Activated CD8-positive, alpha-beta T cell treated with anti-CD3 and anti-CD28 coated beads for 36 hours (primary cell): ENCODE measurements around the gene POLA1. TPM values are rescaled to one million over a fixed set of nuclear protein-coding genes. Genes with fewer than 3 reads are reported as not detected.
A peak's percentile ranks its signal among the peaks of the same experiment; 100 is the strongest.

ENCODE experiments used
- ATAC-seq: fragments of 200-7000 bp; cut with Tn5 transposase; one replicate; pipeline ENCODE4 v1.10.0; 2021; ENCODE audit warnings: mild to moderate bottlenecking, moderate library complexity
- CTCF ChIA-PET: fragments of 350-600 bp; sonication (Branson Sonifier 250); formaldehyde crosslinking; loops from one replicate; lab custom pipeline; 2021; ENCODE audit warnings: antibody characterized with exemption; lab: Charles Lee
- POLR2A ChIA-PET: fragments of 350-600 bp; sonication (Branson Sonifier 250); formaldehyde crosslinking; loops from one replicate; lab custom pipeline; 2021; ENCODE audit warnings: antibody characterized with exemption; lab: Charles Lee
- DNase-seq: peaks from one replicate; pipeline ENCODE4 v3.0.0-alpha.2; 2020
- H3K27ac Mint-ChIP-seq: one replicate; pipeline ENCODE4 v1.8.0; 2021; ENCODE audit warnings: mild to moderate bottlenecking, mixed read lengths
- H3K27me3 Mint-ChIP-seq: one replicate; pipeline ENCODE4 v1.8.0; 2021; ENCODE audit warnings: mixed read lengths
- H3K36me3 Mint-ChIP-seq: one replicate; pipeline ENCODE4 v1.8.0; 2021; ENCODE audit warnings: low read depth, mixed read lengths
- H3K4me1 Mint-ChIP-seq: one replicate; pipeline ENCODE4 v1.8.0; 2021; ENCODE audit warnings: low read depth, mixed read lengths
- H3K4me3 Mint-ChIP-seq: one replicate; pipeline ENCODE4 v1.8.0; 2021; ENCODE audit warnings: mild to moderate bottlenecking, moderate library complexity, mixed read lengths
- H3K9me3 Mint-ChIP-seq: one replicate; pipeline ENCODE4 v1.8.0; 2021; ENCODE audit warnings: mixed read lengths
- CTCF ChIP-seq: fragments of 200-600 bp; IDR thresholded peaks from one replicate; pipeline ENCODE4 v1.8.0; 2022; ENCODE audit warnings: antibody characterized with exemption, mild to moderate bottlenecking
- intact Hi-C: fragments of 100-400 bp; cut with micrococcal nuclease; formaldehyde crosslinking; loops from one replicate; pipeline ENCODE4 v1.10.0; 2022
- total RNA-seq, 2 experiments: library from RNA; stranded (reverse); gene quantifications; one replicate each; pipeline ENCODE4 v1.2.3, GENCODE V29; 2021

Gene POLA1
- total RNA-seq, 2 experiments from 2014 or later = 41.4 to 42.9 TPM

GRCh38 chrX:25004485-25005032 lies 310.8 kb downstream of the POLA1 start:
- Mint-ChIP-seq H3K27me3 (peaks cover 48% of the 10 kb centered on the region), H3K9me3 (no peaks in the 10 kb centered on the region), H3K27ac (no peak overlapping the region), H3K4me3 (no peak overlapping the region), H3K4me1 (peaks cover 12% of the 10 kb centered on the region), H3K36me3 (no peaks in the 10 kb centered on the region)
- TF ChIP-seq CTCF = no peak
- intact Hi-C loops = no loop called here
- ATAC-seq = no peak
- ChIA-PET POLR2A (no interaction called here), CTCF (no interaction called here)
- no peak for DNase-seq

GRCh38 chrX:25005034-25005381 lies 311.3 kb downstream of the POLA1 start:
- TF ChIP-seq CTCF = no peak
- POLR2A ChIA-PET = no interaction called here
- Mint-ChIP-seq H3K4me1 (peaks cover 12% of the 10 kb centered on the region), H3K27me3 (peaks cover 49% of the 10 kb centered on the region), H3K36me3 (no peaks in the 10 kb centered on the region), H3K9me3 (no peaks in the 10 kb centered on the region), H3K27ac (no peak overlapping the region), H3K4me3 (no peak overlapping the region)
- no peak for ATAC-seq
- DNase-seq = no peak
- intact Hi-C loops = no loop called here
- CTCF ChIA-PET = no interaction called here

- no peak overlapping the region for H3K4me3 Mint-ChIP-seq
- no peak overlapping the region for H3K27ac Mint-ChIP-seq
- no peak for ATAC-seq
- H3K36me3 Mint-ChIP-seq = no peaks in the 10 kb centered on the region
- TF ChIP-seq CTCF = no peak
- H3K9me3 Mint-ChIP-seq = no peaks in the 10 kb centered on the region
- peaks cover 12% of the 10 kb centered on the region for H3K4me1 Mint-ChIP-seq
- ChIA-PET POLR2A (interaction anchor here (0.6 kb wide), 1 partner anchor 138 kb away, joined by 4 read pairs; no protein-coding TSS in a partner anchor), CTCF (interaction anchor here (1.5 kb wide), 1 partner anchor 15 kb away, joined by 5 read pairs; no protein-coding TSS in a partner anchor)
- intact Hi-C loops = no loop called here
- DNase-seq = no peak
- H3K27me3 Mint-ChIP-seq = peaks cover 51% of the 10 kb centered on the region
Measured at GRCh38 chrX:25005382-25006185, 311.9 kb downstream of the POLA1 start.

GRCh38 chrX:25006586-25007058 lies 312.9 kb downstream of the POLA1 start:
- Mint-ChIP-seq H3K9me3 (no peaks in the 10 kb centered on the region), H3K27ac (no peak overlapping the region), H3K36me3 (no peaks in the 10 kb centered on the region), H3K4me1 (peaks cover 9% of the 10 kb centered on the region), H3K4me3 (peak overlapping the region; percentile 7), H3K27me3 (peaks cover 52% of the 10 kb centered on the region)
- intact Hi-C loops = no loop called here
- TF ChIP-seq CTCF = no peak
- DNase-seq (no peak), ATAC-seq (no peak)
- ChIA-PET POLR2A (no interaction called here), CTCF (interaction anchor here (1.5 kb wide), 1 partner anchor 14 kb away, joined by 5 read pairs; no protein-coding TSS in a partner anchor)
